ENCODE measurements around the gene AASDH. TPM values are rescaled to one million over a fixed set of nuclear protein-coding genes. Genes with fewer than 3 reads are reported as not detected.

Gene AASDH
- total RNA-seq, 1 donor from 2014 or later: 9.6 TPM

DNA sequence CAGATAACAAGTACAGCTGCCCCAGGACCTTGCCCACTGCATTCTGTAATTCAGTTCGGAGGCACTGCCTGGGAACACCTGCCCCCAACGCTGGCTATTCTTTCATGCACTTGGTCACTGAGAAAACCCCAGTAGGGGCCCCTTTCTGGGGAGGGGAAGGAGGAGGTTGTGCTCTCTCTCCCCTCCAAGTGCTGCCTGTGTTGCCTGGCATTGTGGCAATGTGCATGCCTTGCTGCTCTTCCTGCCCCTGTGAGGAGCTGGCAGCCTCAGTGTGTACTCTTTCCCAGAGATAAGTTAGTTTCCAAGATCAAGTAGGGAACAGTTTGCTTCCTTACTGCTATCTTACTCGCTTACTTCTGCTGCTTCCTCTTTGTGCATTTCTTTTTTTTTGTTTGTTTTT, 90.8 kb downstream of the AASDH start:
- H3K27ac Mint-ChIP-seq (ENCODE audit: unreplicated experiment): no peak overlapping the region
- H3K9me3 Mint-ChIP-seq (ENCODE audit: unreplicated experiment): no peaks in the 10 kb centered on the region
- TF ChIP-seq, protein P1, sequence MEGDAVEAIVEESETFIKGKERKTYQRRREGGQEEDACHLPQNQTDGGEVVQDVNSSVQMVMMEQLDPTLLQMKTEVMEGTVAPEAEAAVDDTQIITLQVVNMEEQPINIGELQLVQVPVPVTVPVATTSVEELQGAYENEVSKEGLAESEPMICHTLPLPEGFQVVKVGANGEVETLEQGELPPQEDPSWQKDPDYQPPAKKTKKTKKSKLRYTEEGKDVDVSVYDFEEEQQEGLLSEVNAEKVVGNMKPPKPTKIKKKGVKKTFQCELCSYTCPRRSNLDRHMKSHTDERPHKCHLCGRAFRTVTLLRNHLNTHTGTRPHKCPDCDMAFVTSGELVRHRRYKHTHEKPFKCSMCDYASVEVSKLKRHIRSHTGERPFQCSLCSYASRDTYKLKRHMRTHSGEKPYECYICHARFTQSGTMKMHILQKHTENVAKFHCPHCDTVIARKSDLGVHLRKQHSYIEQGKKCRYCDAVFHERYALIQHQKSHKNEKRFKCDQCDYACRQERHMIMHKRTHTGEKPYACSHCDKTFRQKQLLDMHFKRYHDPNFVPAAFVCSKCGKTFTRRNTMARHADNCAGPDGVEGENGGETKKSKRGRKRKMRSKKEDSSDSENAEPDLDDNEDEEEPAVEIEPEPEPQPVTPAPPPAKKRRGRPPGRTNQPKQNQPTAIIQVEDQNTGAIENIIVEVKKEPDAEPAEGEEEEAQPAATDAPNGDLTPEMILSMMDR (IDR thresholded peaks at IDR 0.05; ENCODE audit: unreplicated experiment): no peak
- H3K4me1 Mint-ChIP-seq (ENCODE audit: unreplicated experiment): peaks cover 8% of the 10 kb centered on the region
- H3K36me3 Mint-ChIP-seq (ENCODE audit: low read depth, unreplicated experiment): no peaks in the 10 kb centered on the region
- H3K4me3 Mint-ChIP-seq (ENCODE audit: unreplicated experiment): no peak overlapping the region
- H3K27me3 Mint-ChIP-seq (ENCODE audit: unreplicated experiment): no peaks in the 10 kb centered on the region
- DNase-seq (ENCODE audit: low spot score): no peak

GRCh38 chr4:56293121-56293520, 94.2 kb downstream of the AASDH start:
- Mint-ChIP-seq H3K36me3 (ENCODE audit: low read depth, unreplicated experiment) (no peaks in the 10 kb centered on the region), H3K9me3 (ENCODE audit: unreplicated experiment) (no peaks in the 10 kb centered on the region), H3K27ac (ENCODE audit: unreplicated experiment) (no peak overlapping the region), H3K4me3 (ENCODE audit: unreplicated experiment) (no peak overlapping the region), H3K4me1 (ENCODE audit: unreplicated experiment) (peaks cover 15% of the 10 kb centered on the region), H3K27me3 (ENCODE audit: unreplicated experiment) (no peaks in the 10 kb centered on the region)
- TF ChIP-seq, protein P1 (IDR thresholded peaks at IDR 0.05; ENCODE audit: unreplicated experiment): no peak
- no peak for DNase-seq (ENCODE audit: low spot score)

DNA sequence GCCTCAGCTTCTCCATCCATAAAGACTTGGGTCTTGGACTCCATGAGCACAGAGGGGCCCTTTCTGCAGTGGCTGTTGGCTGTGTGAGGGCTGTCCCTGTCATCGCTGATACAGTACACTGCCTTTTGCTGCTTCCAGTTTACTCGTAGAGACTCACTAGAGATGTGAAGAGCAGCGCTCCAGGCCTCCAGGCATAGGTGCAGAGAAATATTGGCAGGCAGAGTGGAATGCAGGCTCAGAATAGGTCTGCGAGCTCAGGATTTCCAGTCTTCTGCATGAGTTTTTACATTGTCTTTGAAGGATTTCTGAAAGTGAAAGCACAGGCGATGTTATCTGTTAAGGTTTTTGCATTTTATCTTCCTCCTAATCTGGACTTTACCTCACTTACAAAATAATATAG, 97.4 kb downstream of the AASDH start:
- no peaks in the 10 kb centered on the region for H3K27me3 Mint-ChIP-seq (ENCODE audit: unreplicated experiment)
- TF ChIP-seq, protein P1 (IDR thresholded peaks at IDR 0.05; ENCODE audit: unreplicated experiment): no peak
- no peak overlapping the region for H3K27ac Mint-ChIP-seq (ENCODE audit: unreplicated experiment)
- no peaks in the 10 kb centered on the region for H3K9me3 Mint-ChIP-seq (ENCODE audit: unreplicated experiment)
- peaks cover 14% of the 10 kb centered on the region for H3K4me1 Mint-ChIP-seq (ENCODE audit: unreplicated experiment)
- H3K4me3 Mint-ChIP-seq (ENCODE audit: unreplicated experiment): no peak overlapping the region
- DNase-seq (ENCODE audit: low spot score): no peak
- H3K36me3 Mint-ChIP-seq (ENCODE audit: low read depth, unreplicated experiment): peaks cover 1% of the 10 kb centered on the region

DNA sequence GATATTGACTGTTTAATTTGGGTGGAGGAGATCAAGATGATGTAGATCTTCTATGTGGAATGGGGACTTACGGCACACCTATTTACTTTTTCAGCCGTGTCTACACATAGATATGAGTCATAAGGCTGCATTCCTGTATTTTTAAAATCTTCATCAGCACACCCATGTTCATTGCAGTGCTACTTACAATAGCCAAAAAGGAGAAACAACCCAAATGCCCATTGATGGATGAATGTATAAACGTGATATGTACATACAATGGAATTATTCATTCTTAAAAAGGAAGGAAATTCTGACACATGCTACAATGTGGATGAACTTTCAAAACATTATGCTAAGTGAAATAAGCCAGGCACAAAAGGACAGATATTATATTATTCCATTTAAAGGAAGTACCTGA, 98.6 kb downstream of the AASDH start:
- Mint-ChIP-seq H3K27ac (ENCODE audit: unreplicated experiment) (no peak overlapping the region), H3K27me3 (ENCODE audit: unreplicated experiment) (peaks cover 4% of the 10 kb centered on the region), H3K4me1 (ENCODE audit: unreplicated experiment) (peaks cover 14% of the 10 kb centered on the region), H3K36me3 (ENCODE audit: low read depth, unreplicated experiment) (peaks cover 6% of the 10 kb centered on the region), H3K9me3 (ENCODE audit: unreplicated experiment) (no peaks in the 10 kb centered on the region), H3K4me3 (ENCODE audit: unreplicated experiment) (no peak overlapping the region)
- TF ChIP-seq, protein P1 (IDR thresholded peaks at IDR 0.05; ENCODE audit: unreplicated experiment): no peak
- no peak for DNase-seq (ENCODE audit: low spot score)

Other genes with a start within 250 kb of the AASDH start
- gene PPAT, start 48.1 kb upstream of the AASDH start, total RNA-seq (ENCODE audit: unreplicated experiment): 13.3 TPM
- 74.8 TPM for gene PAICS, start 48.8 kb upstream of the AASDH start, total RNA-seq (ENCODE audit: unreplicated experiment)
- gene SRP72, start 80.1 kb upstream of the AASDH start, total RNA-seq (ENCODE audit: unreplicated experiment): 142 TPM
- gene ARL9, start 118.3 kb upstream of the AASDH start, total RNA-seq (ENCODE audit: unreplicated experiment): not detected

Measured in endothelial cell (in vitro differentiated cells).